Skeletal muscle tissue (tissue), 4 donors: ENCODE results near the gene ZNF518B. TPM values are rescaled to one million over a fixed set of nuclear protein-coding genes. Genes with fewer than 3 reads are reported as not detected.
"Not testable (repeated sequence)": the region's sequence is repeated elsewhere in the genome, so short reads cannot be mapped to it uniquely, and the experiment has no call there.

Experiments used
- H3K27ac ChIP-seq: one replicate; pipeline ENCODE4 v1.7.0; 2013; ENCODE audit warnings: mild to moderate bottlenecking, low read depth, low read length, inconsistent platforms
- H3K27me3 ChIP-seq, 3 donors: one replicate each; pipeline ENCODE4 v1.7.0; 2013; ENCODE audit warnings: low read length in 3 of 3; ENCODE audit not compliant: control insufficient read depth in 3 of 3, insufficient read depth in 3 of 3
- H3K36me3 ChIP-seq, 3 donors: one replicate each; pipeline ENCODE4 v1.7.0; 2013; ENCODE audit warnings: low read length in 3 of 3; ENCODE audit not compliant: control insufficient read depth in 3 of 3, insufficient read depth in 3 of 3
- H3K4me1 ChIP-seq, 3 donors: one replicate each; pipeline ENCODE4 v1.7.0; 2013; ENCODE audit warnings: low read length in 3 of 3, mild to moderate bottlenecking in 3 of 3; ENCODE audit not compliant: control insufficient read depth in 3 of 3, insufficient read depth in 3 of 3
- H3K4me3 ChIP-seq, 3 donors: one replicate each; pipeline ENCODE4 v1.7.0; 2013; ENCODE audit warnings: low read length in 3 of 3
- H3K9ac ChIP-seq, 3 donors: one replicate each; pipeline ENCODE4 v1.7.0; 2013; ENCODE audit warnings: low read length in 3 of 3, mild to moderate bottlenecking in 3 of 3, moderate library complexity in 2 of 3, low read depth in 1 of 3
- H3K9me3 ChIP-seq, 3 donors: one replicate each; pipeline ENCODE4 v1.7.0; 2013; ENCODE audit warnings: low read length in 3 of 3; ENCODE audit not compliant: control insufficient read depth in 3 of 3
- total RNA-seq: library from RNA; depleted of rRNA; stranded (reverse); fragments of >200 nt; gene quantifications from one replicate; pipeline ENCODE4 v1.2.3, GENCODE V29; 2014
- donor health status: Osteomylitis.

ZNF518B gene
- total RNA-seq, 1 donor from 2014 or later: 23.5 TPM

DNA sequence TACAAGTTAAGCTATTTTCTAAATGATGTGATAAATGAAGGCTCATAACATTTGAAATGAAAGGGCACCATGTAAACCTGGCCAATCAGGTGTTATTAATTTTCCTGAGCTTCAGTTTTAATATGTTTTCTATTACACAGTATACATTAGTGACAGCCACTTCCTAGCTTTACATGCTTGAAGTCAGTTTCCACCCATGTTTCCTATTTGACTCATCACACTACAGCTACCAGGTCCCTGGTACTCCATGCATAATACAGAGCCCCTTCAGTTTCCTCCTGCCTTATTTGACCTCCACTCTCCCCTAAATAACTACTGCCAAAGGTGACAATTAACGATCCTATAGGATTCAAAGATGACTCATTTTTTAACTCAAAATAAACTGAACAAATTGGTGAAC is 18.3 kb downstream of the ZNF518B start:
- H3K9ac ChIP-seq: no peak overlapping the region
- H3K4me3 ChIP-seq: no peak overlapping the region
- no peak overlapping the region for H3K27ac ChIP-seq
- H3K4me1 ChIP-seq: no peaks in the 10 kb centered on the region
- H3K36me3 ChIP-seq: peaks cover 0 to 2% (median 1%) of the 10 kb centered on the region in 3 donors
- H3K27me3 ChIP-seq: no peaks in the 10 kb centered on the region
- peaks cover 0 to 10% (median under 1%) of the 10 kb centered on the region in 3 donors for H3K9me3 ChIP-seq

DNA sequence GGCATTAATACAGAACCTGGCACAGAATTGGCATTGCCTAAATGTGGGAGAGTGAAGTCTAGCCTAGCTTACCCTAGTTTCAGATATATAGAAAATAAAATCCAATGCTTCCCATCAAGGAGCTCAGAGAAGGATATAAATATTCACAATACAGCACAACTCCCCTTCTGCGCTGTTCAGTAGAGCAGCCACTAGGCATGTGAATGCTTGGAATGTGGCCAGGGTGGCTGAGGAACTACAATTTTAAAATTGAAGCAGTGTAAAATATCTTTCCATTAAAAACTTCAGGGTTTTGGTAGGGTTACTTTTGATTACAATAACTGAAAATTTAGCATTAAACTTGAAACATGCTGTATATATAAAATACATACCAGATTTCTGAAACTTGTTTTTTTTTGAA is 19.5 kb downstream of the ZNF518B start:
- no peaks in the 10 kb centered on the region for H3K36me3 ChIP-seq

DNA sequence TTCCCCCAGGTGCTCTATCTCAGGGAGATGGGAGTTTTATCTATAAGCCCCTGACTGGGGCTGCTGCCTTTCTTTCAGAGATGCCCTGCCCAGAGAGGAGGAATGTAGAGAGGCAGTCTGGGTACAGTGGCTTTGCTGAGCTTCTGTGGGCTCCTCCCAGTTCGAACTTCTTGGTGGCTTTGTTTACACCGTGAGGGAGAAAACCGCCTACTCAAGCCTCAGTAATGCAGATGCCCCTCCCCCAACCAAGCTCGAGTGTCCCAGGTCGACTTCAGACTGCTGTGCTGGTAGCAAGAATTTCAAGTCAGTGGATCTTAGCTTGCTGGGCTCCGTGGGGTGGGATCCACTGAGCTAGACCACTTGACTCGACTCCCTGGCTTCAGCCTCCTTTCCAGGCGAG is 29.5 kb downstream of the ZNF518B start:
- not testable (repeated sequence) for H3K36me3 ChIP-seq, H3K9me3 ChIP-seq, H3K9ac ChIP-seq, H3K4me3 ChIP-seq, H3K27ac ChIP-seq, H3K27me3 ChIP-seq, H3K4me1 ChIP-seq

More for the DNA sequence above, 19.5 kb downstream of the ZNF518B start:
- Histone ChIP-seq H3K9ac (no peak overlapping the region), H3K9me3 (peaks cover 0 to 5% (median 0%) of the 10 kb centered on the region in 3 donors), H3K4me1 (no peaks in the 10 kb centered on the region), H3K4me3 (no peak overlapping the region), H3K27me3 (no peaks in the 10 kb centered on the region), H3K27ac (no peak overlapping the region)

DNA sequence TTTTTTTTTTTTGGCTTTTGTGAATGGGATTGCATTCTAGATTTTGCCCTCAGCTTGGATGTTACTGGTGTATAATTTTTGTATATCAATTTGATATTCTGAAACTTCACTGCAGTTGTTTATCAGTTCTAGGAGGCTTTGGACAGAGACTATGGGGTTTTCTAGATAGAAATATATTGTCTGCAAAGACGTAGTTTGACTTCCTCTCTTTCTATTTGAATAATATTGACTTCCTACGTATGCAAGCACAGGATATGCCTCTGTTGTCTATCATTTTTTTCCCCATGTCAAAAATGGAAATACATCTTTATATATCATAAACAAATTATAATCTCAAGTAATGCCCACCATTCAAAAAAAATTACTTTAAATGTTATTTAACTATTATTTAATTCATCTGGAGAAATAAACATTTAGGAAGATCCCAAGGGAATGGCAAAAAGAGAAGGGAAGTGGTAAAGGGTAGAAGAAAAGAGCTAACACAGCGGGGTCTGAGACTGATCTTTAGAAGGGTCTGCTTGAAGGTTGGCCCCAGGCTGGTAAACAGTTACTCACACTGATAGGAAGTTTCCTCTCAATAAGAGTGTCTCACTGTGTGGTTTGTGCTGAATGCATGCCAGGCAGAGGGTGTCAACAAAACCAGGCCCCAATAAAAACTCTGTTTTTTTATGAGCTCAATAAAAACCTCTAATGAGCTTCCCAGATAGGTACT is 35.7 kb downstream of the ZNF518B start:
- Histone ChIP-seq H3K27ac (no peak overlapping the region), H3K9ac (no peak overlapping the region), H3K4me3 (no peak overlapping the region), H3K36me3 (no peaks in the 10 kb centered on the region), H3K4me1 (no peaks in the 10 kb centered on the region), H3K27me3 (no peaks in the 10 kb centered on the region), H3K9me3 (no peaks in the 10 kb centered on the region)

DNA sequence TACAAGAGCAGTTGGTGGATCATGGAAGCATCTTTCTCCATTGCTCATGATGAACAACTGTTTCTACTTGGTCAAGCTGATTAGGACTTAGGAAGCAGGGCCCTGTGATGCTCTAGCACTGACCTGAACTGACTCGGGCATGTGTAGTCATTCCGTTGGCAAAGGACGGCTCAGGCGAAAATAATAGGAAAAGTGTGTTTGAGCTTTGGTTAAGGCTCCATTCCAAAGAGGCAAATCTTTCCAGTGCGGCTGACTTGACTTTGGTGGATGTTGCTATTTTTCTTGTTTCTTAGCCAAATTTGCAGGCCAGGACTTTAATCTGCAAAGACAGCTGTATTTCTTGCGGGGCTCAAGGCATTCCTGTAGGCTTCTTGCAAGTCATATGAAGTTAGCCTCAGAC is 39.5 kb downstream of the ZNF518B start:
- Histone ChIP-seq H3K27me3 (no peaks in the 10 kb centered on the region), H3K27ac (no peak overlapping the region), H3K4me3 (no peak overlapping the region), H3K36me3 (no peaks in the 10 kb centered on the region), H3K9ac (no peak overlapping the region), H3K9me3 (no peaks in the 10 kb centered on the region), H3K4me1 (no peaks in the 10 kb centered on the region)

DNA sequence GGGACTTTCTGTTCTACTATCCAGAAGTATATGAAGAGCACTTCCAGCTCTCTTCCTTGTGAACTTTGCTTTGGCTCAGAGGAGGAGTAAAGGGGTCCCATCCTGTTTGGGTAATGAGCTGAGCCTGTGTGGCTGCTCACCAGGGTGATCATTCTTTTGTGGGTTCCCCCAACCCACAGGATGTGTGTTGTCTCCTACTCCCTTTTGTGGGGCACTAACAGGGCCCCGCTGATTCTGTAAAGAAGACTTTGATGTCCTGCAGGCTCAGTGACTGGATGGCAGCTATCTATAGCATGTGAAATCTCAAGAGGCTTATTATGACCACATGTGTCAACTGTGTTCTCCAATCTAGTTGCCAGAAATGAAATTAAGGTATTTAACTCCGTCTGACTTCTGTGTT is 40.8 kb downstream of the ZNF518B start:
- Histone ChIP-seq H3K36me3 (no peaks in the 10 kb centered on the region), H3K9ac (no peak overlapping the region), H3K27me3 (no peaks in the 10 kb centered on the region), H3K4me3 (no peak overlapping the region), H3K9me3 (no peaks in the 10 kb centered on the region), H3K27ac (no peak overlapping the region), H3K4me1 (no peaks in the 10 kb centered on the region)

DNA sequence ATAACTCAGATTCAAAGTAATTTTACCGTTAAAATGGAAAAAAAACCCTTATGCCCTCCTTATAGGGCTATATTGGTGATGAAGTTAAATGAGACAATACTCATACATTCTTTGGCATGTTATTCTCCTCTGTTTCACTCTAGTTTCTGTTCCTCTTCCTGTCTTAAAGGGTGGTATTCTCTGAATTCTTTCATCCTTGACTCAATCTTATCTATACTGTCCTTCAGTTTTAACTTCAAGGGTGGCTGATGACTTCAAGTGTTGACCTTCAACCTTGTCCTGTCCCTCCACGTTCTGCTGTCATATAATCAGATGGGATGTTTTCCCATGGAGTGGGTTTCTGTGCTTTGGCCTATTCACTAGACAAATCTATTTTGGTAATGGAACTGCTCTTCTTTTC is 44.0 kb downstream of the ZNF518B start:
- H3K4me3 ChIP-seq: no peak overlapping the region
- no peaks in the 10 kb centered on the region for H3K27me3 ChIP-seq
- no peaks in the 10 kb centered on the region for H3K9me3 ChIP-seq
- H3K36me3 ChIP-seq: no peaks in the 10 kb centered on the region
- H3K27ac ChIP-seq: no peak overlapping the region
- H3K4me1 ChIP-seq: no peaks in the 10 kb centered on the region
- H3K9ac ChIP-seq: no peak overlapping the region

DNA sequence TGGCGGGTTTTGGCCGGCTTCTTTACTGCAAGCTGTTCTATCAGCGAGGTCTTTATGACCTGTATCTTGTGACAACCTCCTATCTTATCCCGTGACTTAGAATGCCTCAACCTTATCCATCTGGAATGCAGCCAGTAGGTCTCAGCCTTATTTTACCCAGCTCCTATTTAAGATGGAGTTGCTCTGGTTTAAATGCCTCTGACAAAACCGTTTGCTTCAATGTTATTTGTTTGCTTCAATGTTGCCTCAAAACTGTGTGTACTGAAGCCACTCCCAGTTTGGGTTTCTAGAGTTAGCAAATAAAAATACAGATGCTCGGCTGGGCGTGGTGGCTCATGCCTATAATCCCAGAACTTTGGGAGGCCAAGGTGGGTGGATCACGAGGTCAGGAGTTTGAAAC is 51.6 kb downstream of the ZNF518B start:
- H3K9ac ChIP-seq: no peak overlapping the region
- H3K4me1 ChIP-seq: no peaks in the 10 kb centered on the region
- no peaks in the 10 kb centered on the region for H3K27me3 ChIP-seq
- H3K27ac ChIP-seq: no peak overlapping the region
- H3K36me3 ChIP-seq: no peaks in the 10 kb centered on the region
- no peak overlapping the region for H3K4me3 ChIP-seq
- H3K9me3 ChIP-seq: no peaks in the 10 kb centered on the region

DNA sequence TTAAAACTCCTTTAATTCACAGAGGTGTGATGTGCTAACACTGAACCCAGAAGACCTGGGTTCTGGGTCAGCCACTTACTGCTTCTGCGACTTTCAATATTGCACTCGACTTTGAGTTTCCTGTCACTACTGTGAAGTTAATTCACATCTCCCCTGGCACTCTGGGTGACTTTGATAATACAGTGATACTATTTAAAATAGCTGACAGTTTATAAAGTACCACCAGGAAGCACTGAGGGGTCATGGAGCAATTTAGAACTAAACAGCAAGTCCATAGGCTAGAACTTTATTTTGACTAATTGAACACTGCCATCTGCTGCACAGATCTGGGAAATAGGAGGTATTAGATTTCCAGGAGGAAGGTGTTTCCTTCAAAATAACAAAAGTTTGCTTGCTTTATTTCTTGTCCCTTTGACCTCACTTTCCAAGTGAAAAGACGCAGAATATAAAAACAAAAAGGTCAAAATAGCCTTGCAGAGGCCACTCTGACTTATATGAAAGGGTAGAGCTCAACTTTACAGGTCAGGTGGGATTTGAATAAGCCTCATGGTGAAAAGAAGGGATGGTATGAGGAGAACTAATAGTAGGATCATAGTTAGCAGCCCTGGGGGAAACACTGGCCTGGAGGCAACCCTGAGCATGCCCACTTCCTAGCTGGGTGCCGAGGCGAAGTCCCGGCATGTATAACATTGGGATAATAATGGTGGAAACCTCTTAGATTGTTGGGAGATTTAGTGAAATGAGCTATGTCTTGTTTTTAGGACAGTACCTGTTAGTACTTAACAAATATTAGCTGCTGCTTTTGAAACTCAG is 53.4 kb downstream of the ZNF518B start:
- H3K36me3 ChIP-seq: no peaks in the 10 kb centered on the region
- H3K27ac ChIP-seq: no peak overlapping the region
- no peak overlapping the region for H3K4me3 ChIP-seq
- no peak overlapping the region for H3K9ac ChIP-seq
- H3K27me3 ChIP-seq: no peaks in the 10 kb centered on the region
- H3K4me1 ChIP-seq: no peaks in the 10 kb centered on the region
- H3K9me3 ChIP-seq: no peaks in the 10 kb centered on the region

DNA sequence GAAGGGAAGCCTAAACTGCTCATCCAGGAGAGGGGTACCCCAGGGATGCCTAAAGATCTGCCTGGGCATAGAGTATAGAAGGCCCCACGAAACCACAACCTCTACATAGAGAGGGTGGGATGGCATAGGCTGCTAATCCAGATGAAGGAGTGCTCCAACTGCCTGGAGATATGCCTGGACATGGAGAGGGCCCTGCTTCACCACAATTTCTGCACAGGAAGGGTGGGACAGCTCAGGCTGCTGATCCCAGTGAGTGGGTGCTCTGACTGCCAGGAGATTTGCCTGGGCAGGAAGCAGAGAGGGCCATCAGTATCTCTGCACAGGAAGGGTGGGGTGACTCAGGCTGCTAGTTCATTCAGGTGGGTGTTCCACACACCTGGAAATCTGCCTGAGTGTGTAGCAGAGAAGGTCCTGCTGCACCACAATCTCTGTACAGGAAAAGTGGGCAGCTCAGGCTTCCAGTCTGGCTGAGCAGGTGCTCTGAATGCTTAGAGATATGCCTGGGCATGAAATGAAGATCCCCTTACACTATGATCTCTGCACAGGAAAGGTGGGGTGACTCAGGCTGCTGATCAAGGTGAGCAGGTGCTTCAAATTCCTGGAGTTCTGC is 61.1 kb downstream of the ZNF518B start:
- no peak overlapping the region for H3K9ac ChIP-seq
- H3K9me3 ChIP-seq: no peaks in the 10 kb centered on the region
- no peaks in the 10 kb centered on the region for H3K4me1 ChIP-seq
- H3K27ac ChIP-seq: no peak overlapping the region
- no peak overlapping the region for H3K4me3 ChIP-seq
- no peaks in the 10 kb centered on the region for H3K36me3 ChIP-seq
- H3K27me3 ChIP-seq: peaks cover 0 to 8% (median 0%) of the 10 kb centered on the region in 3 donors
